GM19438 (cell line): ENCODE results near the gene RFNG.

ENCODE experiments used
- ATAC-seq: cut with Tn5 transposase; IDR thresholded peaks from one replicate; pipeline ENCODE4 v1.9.1; 2021; ENCODE audit warnings: low read depth; ENCODE audit not compliant: unreplicated experiment

Gene RFNG

DNA sequence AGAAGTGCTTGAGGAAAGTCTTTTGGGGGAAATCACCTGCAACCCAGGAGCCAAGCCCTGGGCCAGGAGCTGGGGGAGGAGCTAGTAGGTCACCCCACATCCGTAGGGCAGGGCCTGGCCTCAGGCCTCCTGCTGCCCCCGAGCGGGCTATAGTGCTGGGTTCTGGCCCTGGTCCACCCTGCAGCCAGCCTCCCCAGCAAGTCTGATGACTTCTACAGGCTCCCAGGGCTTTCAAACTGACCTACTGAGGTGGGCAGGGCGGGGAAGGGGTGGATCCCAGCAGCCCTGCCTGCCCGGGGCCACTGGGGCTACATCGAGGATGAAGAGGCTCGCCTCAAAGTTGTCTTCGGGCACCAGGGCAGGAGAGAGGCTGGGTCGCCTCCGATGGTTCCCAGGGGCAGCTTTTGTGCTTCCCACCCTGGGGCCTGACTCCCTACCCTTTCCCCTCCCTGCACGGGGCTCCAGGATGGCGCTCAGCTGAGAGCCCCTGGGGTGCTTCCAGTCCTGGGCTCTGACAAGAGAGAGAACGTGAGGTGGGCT is 33.9 kb downstream of the RFNG start:
- no peak for ATAC-seq

DNA sequence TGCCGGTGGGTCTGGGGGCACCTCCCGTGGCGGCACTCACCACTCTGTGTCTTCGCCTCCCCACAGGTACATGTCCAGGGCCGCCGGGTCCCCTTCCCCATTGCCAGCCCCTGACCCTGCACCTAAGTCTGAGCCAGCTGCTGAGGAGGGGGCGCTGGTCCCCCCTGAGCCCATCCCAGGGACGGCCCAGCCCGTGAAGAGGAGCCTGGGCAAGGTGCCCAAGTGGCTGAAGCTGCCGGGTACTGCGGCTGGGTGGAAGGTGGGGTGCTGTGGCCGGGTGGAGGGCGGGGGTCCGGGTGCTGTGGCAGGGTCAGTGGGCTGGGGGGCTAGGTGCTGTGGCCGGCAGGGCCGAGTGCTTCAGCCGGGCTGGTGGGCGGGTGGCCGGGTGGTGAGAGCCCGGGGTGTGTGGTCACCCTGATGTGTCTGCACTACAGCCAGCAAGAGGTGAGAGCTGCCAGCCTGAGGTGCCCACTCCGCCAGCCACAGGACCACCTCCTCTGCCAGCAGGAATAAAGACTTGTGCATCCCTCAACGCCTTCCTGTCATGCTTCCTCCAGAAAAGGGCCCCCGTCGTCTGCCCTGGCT is 34.6 kb downstream of the RFNG start:
- ATAC-seq, result no peak

DNA sequence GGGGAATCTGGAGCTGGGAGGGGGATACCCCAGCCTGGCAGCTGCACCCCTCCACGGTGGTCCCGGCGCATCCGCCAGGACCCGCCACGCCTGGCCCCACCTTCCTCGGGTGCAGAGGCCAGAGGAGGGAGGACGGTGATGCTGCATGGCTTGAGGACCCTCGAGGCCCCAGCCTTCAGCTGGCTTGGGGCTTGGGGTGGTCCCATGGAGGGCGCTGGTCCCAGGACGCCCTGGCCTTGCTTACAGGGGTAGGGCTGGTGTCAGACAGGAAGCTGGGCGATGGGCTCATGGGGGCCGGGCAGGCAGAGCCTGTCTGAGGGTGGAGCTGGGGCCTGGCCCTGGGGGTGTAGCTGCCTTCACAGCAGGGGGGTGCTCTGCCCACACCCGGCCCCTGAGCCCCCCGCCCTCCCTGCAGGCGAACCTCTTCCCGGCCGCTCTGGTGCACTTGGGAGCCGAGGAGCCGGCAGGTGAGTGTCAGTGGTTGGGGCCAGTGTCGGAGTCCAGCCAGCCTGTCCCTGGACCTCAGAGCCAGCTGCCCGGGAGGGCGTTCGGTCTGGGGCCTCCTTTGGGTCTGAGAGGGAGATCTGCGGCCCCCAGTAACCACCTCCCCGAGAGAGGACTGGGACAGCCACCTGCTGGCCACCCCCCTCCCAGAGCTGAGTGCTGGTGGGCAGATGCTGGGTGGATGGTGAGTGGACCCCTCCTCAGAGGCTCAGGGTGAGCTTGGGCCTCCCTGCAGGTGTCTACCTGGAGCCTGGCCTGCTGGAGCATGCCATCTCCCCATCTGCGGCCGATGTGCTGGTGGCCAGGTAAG is 35.3 kb downstream of the RFNG start:
- ATAC-seq, result no peak

DNA sequence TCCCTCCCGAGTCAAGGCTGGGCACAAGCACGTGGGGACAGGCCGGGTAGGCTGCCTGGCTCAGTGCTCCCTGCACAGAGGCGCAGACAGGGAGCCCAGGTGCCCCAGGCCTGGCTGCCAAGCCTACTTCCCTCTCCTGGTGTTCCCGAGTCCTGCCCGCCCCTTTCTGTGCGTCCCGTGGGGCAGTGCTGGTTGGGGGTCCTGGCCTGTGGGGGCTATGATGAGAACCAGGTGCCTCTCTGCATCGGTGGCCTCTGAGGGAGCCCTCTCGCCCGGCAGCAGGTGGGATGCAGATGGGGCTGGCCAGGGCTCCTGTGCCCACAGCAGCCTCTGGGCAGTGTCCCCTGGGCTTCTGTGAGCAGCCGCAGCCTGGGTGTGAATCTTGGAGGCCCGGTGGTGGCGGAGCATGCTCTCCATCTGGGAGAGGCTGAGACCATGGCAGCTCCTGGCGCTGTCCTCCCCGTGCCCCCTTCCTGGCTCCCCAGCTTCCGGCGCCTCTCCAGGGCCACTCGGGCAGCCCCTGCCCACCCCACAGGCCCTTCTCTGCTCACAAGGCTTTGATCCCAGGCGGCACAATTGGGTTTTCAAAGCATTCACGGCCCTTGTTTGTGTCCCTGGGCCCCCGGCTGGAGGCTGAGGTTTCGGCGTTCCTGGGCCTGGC is 36.2 kb downstream of the RFNG start:
- no peak for ATAC-seq

DNA sequence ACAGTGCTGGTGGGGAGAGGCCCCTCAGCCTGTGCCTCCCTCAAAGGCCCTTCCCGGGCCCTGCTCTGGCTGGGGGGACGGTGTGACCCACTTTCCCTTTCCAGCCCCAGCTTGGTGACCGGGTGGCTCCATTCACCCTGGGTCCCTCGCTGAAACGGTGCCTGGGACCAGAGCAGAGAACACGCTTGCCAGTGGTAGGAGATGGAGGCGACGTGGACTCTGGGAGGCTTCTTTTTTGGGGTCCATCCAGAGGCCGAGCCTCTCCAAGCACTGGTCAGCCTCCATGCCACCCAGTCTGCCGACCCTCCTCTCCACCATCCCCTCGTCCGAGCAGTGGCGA is 36.7 kb downstream of the RFNG start:
- no peak for ATAC-seq

DNA sequence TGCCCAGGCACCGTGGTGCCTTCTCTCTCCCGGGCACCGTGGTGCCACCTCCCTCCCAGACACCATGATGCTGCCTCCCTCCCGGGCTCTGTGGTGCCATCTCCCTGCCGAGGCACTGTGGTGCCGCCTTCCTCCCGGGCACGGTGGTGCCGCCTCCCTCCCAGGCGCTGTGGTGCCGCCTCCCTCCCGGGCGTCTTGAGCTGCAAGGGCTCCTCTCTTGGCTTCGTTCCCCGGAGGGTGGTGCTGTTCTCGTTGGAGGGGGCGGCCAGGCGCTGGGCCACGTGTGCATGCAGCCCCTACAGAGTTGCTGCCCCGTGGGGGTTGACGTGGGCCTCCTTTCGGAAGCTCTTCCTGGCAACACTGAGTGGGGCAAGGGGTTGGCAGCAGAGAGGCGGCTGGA is 37.2 kb downstream of the RFNG start:
- ATAC-seq, result no peak

DNA sequence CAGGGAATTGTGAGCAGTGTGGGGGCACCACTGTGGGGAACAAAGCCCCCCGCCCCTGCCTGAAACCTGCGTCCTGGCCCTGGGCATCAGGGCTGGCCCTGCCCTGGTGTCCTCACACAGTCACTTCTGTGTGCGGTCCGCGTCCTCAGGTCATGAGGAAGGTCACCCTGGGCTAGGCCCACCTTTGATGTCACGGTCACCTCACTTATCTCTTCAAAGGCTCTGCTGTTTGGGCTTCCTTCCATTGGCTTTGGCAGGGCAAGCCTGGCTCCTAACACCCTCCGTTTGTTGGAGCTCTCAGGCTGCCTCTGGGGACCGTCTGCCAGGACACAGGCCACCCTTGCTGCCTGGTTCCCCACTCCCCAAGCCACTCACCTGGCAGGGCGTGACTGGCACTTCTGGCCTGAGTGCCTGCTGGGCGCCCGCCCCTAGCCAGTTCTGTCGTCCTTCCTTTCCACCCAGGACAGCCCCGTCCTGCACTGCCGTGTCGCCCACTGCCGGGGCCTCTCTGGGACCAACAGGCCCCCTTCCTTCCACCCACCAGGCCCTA is 37.8 kb downstream of the RFNG start:
- no peak for ATAC-seq

DNA sequence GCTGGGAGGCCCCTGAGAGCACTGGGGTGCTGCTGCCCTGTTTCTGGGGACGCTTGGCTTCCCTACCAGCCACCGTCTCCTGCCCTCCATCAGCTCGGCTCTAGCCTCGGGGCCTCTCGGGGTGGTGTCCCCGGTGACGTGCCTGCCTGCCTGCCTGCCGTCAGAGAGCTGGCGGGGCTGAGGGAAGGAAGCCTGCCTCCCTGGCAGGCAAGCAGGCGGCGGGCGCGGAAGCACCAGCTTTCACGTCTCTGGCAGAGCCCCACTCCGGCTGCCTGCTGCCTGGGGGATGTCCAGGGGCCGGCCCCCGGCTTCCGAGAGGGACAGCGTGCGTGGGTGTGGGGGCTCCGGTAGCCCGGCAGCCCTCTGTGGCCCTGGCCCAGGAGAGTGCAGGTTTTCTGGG is 38.3 kb downstream of the RFNG start:
- no peak for ATAC-seq

DNA sequence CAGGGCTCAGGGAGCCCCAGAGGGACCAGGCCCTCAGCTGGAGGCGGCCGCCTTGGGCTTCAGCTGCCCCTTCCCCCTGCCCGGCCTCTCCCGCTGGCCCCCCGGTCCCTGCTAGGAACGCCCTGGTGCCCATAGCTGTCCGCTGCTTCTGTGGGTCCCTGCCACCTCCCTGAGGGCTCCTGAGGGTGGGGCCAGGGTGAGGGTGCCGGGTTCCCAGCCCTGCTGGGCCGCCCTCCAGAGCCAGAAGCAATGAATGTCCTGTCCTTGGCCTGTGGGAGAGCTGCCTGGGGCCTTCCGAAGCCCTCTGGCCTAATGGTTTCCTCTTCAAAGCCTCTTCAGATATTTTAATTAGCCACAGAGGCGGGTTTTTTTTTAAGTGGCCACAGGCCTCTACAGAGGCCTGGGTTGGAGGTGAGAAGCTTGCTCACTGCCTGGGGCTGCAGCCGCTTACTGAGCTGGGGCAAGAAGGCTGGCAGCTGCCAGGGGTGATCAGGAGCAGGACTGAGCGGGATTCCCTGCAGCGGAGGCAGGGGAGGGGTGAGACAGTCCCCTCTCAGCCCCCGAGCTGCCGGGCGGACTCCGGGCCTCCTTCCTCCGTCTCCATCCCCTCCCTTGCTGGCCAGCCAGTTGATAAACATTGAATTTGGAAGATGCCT is 38.8 kb downstream of the RFNG start:
- no peak for ATAC-seq

DNA sequence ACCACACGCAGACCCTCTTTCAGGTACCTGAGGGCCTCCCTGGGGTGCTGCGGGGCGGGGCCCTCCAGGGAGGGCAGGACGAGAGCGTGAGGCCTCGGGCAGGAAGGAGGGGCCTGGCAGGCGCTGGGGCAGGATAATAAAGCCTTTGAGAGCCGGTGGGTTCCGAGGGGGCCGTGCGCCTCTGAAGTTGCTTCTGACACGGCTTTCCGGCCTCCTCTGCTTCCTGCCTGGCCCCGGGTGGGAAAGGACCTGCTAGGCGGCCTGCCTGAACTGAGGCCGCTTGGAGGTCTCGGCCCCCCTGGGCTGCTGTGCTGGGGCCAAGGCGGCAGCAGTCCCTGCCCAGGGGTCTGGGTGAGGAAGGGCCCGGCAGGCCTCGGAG is 39.4 kb downstream of the RFNG start:
- no peak for ATAC-seq

DNA sequence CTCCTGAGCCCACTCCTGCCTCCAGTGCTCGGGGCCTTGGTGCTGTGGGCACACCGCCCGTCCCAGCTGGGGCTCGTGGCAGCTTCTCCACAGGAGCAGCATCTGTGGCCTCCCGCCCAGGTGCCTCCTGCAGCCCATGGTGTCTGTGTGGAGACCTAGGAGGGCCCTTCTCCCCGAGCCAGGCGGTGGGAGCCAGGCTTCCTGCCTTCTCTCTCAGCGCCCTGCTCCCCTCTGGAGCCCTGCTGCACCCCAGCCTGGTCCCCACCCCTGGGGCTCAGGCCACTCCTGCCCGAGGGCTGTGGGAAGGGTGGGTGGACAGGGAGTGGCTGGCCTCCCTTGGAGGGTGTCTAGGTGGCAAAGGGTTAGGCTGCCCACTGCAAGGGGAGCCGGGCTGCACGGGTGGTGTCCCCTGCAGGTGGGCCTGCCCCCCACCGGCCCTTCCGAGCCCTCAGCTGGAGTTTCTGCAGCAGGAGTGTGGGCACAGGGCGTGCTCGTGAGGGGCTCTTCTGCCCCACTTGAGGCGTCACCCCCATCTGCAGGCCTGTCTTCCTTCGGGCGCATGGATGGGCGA is 39.9 kb downstream of the RFNG start:
- ATAC-seq, result no peak

DNA sequence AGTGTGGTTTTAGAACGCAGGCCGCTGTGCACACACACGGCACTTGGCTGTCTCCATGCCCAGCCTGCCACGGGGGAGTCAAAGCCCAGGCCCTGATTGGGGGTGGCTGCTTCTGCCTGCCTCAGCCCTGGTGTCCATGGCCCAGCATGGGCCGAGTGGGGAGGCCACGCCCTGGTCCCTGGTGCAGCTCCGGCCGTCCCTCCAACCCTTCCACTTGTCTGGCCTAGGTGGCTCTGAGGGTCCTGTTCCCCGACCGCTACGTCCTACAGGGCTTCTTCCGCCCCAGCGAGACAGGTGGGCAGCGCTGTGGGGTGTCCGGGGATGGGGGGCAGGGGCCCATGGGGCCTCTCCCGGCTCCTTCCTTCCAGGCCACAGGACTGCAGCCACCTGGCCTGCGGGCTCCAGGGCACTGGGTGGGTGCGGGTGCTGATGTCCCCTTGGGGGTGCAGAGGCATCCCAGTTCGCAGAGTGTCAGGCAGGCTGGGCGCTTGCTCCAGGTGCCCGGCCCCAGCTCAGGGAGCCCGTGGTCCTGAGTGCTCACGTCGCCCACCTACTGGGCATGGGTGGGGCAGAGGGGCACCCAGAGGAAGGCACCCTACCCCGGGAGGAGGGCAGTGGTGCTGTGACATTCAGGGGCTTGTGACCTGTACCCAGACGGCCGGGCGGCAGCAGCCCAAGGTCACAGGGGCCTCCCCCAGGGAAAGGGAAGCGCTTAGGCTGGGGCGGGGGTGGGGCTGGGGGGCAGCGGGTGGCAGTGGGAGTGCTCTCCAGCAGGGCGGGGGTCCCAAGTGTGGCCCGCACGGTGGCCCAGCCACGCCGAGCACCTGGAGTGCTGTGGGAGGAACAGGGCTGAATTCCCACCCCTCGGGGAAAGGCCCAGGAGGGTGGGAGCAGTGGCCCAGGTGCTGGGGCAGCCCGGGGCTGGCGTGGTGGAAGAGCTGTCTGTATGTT is 40.8 kb downstream of the RFNG start:
- ATAC-seq, result no peak

DNA sequence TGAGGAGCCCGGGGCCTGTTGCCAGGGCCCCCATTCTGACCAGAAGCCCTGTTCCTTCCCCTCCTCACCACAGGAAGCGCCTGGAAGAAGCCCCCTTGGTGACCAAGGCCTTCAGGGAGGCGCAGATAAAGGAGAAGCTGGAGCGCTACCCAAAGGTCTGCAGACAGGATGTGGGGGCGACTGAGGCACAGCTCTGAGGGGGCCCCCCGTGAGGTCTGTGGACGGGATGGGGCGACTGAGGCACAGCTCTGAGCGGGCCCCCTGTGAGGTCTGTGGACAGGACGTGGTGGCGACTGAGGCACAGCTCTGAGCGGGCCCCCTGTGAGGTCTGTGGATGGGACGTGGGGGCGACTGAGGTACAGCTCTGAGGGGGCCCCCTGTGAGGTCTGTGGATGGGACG is 42.2 kb downstream of the RFNG start:
- ATAC-seq, result no peak

DNA sequence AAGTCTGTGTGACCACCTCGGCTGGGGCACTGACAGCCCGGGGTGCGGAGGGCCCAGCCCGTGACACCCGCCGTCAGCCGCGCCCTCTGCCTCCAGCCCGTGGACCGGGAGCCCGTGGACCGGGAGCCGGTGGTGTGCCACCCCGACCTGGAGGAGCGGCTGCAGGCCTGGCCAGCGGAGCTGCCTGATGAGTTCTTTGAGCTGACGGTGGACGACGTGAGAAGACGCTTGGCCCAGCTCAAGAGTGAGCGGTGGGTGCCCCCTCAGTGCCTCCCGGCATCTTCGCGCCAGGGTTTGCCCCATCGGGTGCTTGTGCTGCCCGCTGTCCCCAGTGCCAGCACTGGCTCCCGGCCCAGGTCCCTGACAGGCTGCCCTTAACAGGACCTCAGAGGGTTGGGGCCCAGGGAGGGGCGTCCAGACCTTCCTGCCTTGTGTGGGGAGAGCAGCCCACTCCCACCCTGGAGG is 42.6 kb downstream of the RFNG start:
- ATAC-seq, result no peak

DNA sequence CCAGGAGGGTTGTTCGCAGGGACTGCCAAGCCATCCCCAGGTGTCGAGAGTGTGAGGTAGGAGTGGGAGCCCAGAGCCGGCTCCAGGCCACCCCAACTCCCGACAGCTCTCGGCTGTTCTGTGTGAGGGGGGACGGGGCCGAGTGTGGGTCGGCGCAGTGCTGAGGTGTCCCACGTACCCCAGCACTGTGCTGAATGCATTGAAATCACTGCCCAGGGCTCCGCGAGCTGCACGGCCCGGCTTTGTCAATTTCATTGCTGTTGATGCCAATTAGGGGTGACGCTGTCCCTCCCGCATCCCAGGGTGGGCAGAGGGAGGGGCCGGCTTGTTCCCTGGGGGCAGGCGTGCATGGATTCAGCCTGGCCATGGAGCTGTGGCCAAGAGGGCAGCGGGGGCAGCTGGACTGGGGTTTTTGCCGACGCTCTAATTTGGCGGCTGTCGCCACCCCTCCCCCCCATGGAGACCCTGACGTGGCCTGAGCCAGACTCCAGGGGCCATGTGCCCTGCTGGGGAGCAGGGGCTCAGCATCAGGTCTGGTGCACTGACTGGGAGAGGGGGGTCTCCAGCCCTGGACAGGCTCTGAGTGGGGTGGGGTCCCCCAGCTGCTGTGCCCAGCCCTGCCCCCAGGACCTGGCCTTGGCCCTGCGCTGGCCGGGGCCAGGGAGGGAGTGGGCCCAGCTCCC is 43.2 kb downstream of the RFNG start:
- no peak for ATAC-seq

DNA sequence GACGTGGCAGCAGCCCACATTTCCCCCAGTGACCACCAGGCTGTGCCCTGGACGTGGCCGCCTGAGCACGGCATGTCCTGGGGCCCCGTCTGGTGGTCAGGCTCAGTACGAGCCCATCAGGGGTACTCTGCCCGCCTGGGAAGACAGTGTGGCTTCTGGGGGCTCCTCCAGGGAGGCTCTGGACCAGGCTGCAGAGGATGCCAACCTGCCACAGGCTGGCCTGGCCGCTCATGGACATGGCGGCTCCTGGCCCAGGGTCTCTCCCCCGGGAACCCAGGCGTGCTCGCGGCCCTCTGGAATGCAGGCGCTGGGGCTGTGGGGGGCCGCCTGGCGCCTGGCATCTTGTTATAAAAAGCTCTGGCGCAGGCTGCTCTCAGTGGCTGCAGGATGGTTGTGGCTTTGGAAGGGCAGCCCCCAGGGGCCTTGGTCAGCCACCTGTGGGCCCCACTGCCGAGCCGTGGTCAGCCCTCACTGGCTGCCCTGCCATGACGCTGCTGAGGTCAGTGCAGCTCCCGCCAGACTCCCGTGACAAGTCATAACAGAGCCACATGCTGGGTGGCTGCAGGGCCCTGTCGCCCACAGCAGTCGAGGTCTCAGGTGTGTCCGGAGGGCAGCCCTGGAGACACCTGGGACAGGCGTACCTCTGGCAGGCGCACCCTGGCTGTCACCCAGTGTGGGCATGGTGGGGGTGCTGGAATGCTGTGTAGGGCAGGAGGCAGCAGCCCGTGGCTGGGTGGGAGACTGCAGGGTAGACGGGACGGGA is 43.9 kb downstream of the RFNG start:
- ATAC-seq, result no peak

DNA sequence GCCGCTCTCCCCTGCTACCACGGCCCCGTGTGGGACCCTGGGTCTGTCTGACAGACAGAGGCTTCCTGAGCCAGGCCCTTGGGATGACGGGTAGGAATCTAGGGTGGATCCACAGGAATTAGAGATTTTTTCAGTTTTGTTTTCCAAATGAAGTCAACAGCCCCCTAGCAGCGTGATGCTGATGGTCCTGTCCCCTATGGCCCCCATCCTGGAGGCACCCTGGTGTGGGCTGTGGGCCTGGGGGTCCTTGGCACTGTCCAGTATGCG is 44.5 kb downstream of the RFNG start:
- ATAC-seq, result no peak

DNA sequence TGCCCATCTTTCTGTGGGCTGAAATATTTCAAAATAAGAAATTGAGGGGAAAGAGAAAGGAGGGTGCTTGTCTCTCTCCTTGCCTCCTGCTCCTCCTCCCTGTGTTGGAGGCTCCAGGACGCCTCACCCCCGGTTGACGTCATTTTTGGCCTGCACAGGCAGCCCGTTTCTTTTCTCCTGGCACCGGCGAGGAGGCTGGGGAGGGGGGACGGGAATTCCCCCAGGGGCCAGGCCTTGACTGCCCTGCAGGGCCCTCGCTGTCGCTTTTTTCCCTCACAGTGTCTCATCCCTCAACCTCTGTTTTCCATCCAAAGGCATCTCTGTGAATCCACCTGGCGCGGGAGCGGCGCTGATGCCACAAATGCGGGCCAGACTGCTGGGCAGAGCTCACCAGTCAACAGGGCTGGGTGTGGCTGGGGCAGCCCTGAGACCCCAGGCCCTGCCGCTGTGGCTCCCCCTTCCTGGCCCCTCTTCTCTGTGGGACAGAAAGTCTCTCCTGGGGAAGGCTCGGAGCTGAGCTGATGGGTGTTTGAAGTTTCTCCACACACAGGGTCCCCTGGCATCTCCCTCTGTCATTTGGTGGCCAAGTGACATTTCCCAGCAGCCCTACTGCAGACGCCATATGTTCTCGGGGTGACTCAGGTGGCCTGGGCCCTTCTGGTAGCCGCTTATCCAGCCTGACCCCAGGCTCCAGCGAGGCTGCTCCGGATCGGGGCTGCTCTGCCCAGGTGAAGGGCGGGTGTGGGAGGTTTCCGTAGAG is 45.0 kb downstream of the RFNG start:
- no peak for ATAC-seq
